Neutrophil (primary cell): ENCODE measurements around the gene HINT3.

Source experiments
- H3K27ac ChIP-seq: fragments of 200-600 bp; sonication (generic); 2 replicates; pipeline ENCODE4 v1.5.1; 2016; ENCODE audit warnings: mild to moderate bottlenecking, moderate library complexity
- H3K27me3 ChIP-seq: fragments of 200-600 bp; sonication (generic); 2 replicates; pipeline ENCODE4 v1.6.0; 2016; ENCODE audit warnings: mild to moderate bottlenecking
- H3K36me3 ChIP-seq: fragments of 200-600 bp; sonication (generic); 2 replicates; pipeline ENCODE4 v1.5.1; 2017
- H3K4me1 ChIP-seq, 2 experiments: fragments of 200-600 bp in 1 of 2; sonication (generic) in 1 of 2; 1 replicate in 1 of 2; 2 replicates in 1 of 2; pipeline versions ENCODE4 v1.5.1 to v1.6.1; 2013 to 2016; ENCODE audit warnings: low read depth in 1 of 2, low read length in 1 of 2, mild to moderate bottlenecking in 1 of 2, moderate library complexity in 1 of 2; ENCODE audit not compliant: control insufficient read depth in 1 of 2, insufficient read depth in 1 of 2
- H3K4me3 ChIP-seq, 2 experiments: fragments of 200-600 bp in 1 of 2; sonication (generic) in 1 of 2; 1 replicate in 1 of 2; 2 replicates in 1 of 2; pipeline ENCODE4 v1.5.1; 2013 to 2016; ENCODE audit warnings: low read depth in 1 of 2, low read length in 1 of 2, mild to moderate bottlenecking in 1 of 2, moderate library complexity in 1 of 2
- H3K9me3 ChIP-seq: fragments of 200-600 bp; sonication (generic); 2 replicates; pipeline ENCODE4 v1.5.1; 2016
- CTCF ChIP-seq: fragments of 200-600 bp; sonication (generic); IDR thresholded peaks from 2 replicates; pipeline ENCODE4 v1.5.1; 2016; ENCODE audit warnings: antibody characterized with exemption

Gene HINT3

GRCh38 chr6:125981571-125982185, 25.1 kb downstream of the HINT3 start:
- Histone ChIP-seq H3K36me3 (peaks cover 42% of the 10 kb centered on the region), H3K4me3 (no peak overlapping the region), H3K9me3 (no peaks in the 10 kb centered on the region), H3K4me1 (peaks cover 12 to 14% of the 10 kb centered on the region in 2 experiments), H3K27me3 (peaks cover 3% of the 10 kb centered on the region), H3K27ac (no peak overlapping the region)
- no peak for TF ChIP-seq CTCF

DNA sequence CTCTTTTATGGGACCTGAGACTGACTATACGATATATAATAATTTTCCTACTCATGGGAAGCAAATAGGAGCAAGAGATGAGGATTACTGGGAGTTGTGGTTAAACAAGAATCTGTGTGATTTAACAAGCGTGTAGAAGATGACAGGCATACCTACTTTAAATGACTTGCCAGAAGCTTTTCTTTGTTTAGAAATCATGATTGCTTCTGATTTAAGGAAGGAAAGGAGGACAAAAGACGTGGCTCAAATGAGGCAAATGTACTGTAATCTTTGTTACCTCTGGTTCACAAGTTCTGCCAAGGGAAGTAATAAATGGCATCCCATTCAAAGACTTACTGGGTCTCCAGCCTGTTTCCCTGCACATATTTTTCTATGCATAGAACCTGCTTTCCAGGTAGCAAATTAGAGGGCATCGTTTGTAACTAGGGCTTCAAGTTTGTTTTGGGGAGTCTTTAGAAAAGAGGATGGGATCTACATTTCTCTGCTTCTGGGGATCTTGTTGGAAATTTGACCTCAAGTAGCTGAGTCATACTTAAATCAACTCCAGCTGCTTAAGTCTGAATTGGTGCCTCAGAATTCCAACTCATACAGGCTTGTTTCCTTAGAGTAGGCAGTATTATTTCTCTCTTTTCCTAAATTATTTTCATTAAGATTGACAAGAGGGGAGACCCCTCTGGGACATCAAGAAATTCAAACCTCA, 26.8 kb downstream of the HINT3 start:
- no peaks in the 10 kb centered on the region for H3K9me3 ChIP-seq
- H3K36me3 ChIP-seq: peaks cover 38% of the 10 kb centered on the region
- H3K27ac ChIP-seq: no peak overlapping the region

DNA sequence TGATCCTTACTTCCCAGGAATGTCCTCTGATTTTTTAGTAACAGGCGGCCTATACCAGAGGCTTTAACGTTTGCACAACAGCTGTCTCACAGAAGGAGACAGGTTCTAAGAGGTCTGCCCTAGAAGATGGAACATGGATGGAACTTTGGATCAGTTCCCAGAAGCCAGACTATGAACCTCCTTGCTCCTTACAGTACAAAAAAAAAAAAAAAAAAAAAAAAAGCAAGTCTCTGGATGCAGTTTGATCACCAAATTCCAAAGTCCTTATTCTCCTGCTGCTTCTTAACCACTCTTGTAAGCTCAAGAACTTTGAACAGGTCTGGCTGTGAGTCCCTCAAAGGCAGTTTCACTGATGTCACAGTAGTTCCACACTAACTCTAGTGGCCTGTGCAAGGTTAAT, 27.7 kb downstream of the HINT3 start:
- H3K4me3 ChIP-seq: no peak overlapping the region
- TF ChIP-seq CTCF: no peak
- H3K27ac ChIP-seq: no peak overlapping the region
- peaks cover 13% of the 10 kb centered on the region for H3K27me3 ChIP-seq
- no peaks in the 10 kb centered on the region for H3K9me3 ChIP-seq
- H3K36me3 ChIP-seq: peaks cover 33% of the 10 kb centered on the region
- peaks cover 14 to 18% of the 10 kb centered on the region in 2 experiments for H3K4me1 ChIP-seq

More for the DNA sequence above, 26.8 kb downstream of the HINT3 start:
- Histone ChIP-seq H3K4me1 (peaks cover 14 to 18% of the 10 kb centered on the region in 2 experiments), H3K27me3 (peaks cover 13% of the 10 kb centered on the region), H3K4me3 (no peak overlapping the region)
- no peak for TF ChIP-seq CTCF

DNA sequence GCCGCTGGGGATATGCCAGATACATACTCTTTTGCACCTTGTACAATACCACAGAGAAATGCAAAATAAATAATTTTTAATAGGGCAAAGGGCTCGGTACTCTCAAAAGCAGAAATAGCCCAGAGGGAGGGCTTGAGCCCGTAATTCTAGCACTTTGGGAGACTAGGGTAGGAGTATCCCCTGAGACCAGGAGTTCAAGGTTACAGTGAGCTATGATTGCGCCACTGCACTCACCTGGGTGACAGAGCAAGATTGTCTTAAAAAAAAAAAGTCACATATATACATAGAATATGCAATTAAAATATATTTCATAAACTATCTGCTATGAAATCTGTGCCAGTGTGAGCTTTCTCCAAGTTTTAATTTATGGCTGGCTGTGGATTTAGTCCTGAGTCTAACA, 29.0 kb downstream of the HINT3 start:
- Histone ChIP-seq H3K9me3 (no peaks in the 10 kb centered on the region), H3K27me3 (peaks cover 13% of the 10 kb centered on the region), H3K36me3 (peaks cover 21% of the 10 kb centered on the region), H3K4me3 (peak overlapping the region in 1 of 2 experiments; percentile 67), H3K4me1 (peaks cover 14 to 18% of the 10 kb centered on the region in 2 experiments), H3K27ac (no peak overlapping the region)
- no peak for TF ChIP-seq CTCF

GRCh38 chr6:125985979-125986300, 29.4 kb downstream of the HINT3 start:
- Histone ChIP-seq H3K4me1 (peaks cover 14 to 18% of the 10 kb centered on the region in 2 experiments), H3K9me3 (no peaks in the 10 kb centered on the region), H3K4me3 (peak overlapping the region; percentile 67 to 70), H3K27ac (no peak overlapping the region), H3K36me3 (peaks cover 17% of the 10 kb centered on the region), H3K27me3 (peaks cover 13% of the 10 kb centered on the region)
- no peak for TF ChIP-seq CTCF
